Hepatocyte (in vitro differentiated cells): ENCODE results near the gene ST3GAL2. TPM values are rescaled to one million over a fixed set of nuclear protein-coding genes. Genes with fewer than 3 reads are reported as not detected.
A peak's percentile ranks its signal among the peaks of the same experiment; 100 is the strongest.

Source experiments
- DNase-seq: peaks from one replicate; pipeline ENCODE4 v3.0.0-alpha.2; 2016; ENCODE audit warnings: low spot score
- H2AFZ ChIP-seq: fragments of 200-600 bp; sonication (generic); 2 replicates; pipeline ENCODE4 v1.6.0; 2016; ENCODE audit warnings: antibody characterized with exemption, mild to moderate bottlenecking
- H3K27ac ChIP-seq: fragments of 200-600 bp; sonication (generic); 2 replicates; pipeline ENCODE4 v1.5.1; 2016; ENCODE audit warnings: mild to moderate bottlenecking
- H3K27me3 ChIP-seq: fragments of 200-600 bp; sonication (generic); 2 replicates; pipeline ENCODE4 v1.6.1; 2016
- H3K36me3 ChIP-seq: fragments of 200-600 bp; sonication (generic); replicated peaks from 2 replicates; pipeline ENCODE4 v1.5.1; 2016; ENCODE audit warnings: low read depth; ENCODE audit not compliant: insufficient read depth
- H3K4me1 ChIP-seq: fragments of 200-600 bp; sonication (generic); 2 replicates; pipeline ENCODE4 v1.5.1; 2016; ENCODE audit warnings: mild to moderate bottlenecking, moderate library complexity; ENCODE audit not compliant: insufficient read depth
- H3K4me2 ChIP-seq: fragments of 200-600 bp; sonication (generic); 2 replicates; pipeline ENCODE4 v1.6.0; 2016
- H3K4me3 ChIP-seq: fragments of 200-600 bp; sonication (generic); 2 replicates; pipeline ENCODE4 v1.5.1; 2016; ENCODE audit warnings: mild to moderate bottlenecking
- H3K79me2 ChIP-seq: fragments of 200-600 bp; sonication (generic); 2 replicates; pipeline ENCODE4 v1.6.0; 2017; ENCODE audit warnings: mild to moderate bottlenecking
- H3K9me2 ChIP-seq: fragments of 200-600 bp; sonication (generic); replicated peaks from 2 replicates; pipeline ENCODE4 v1.6.0; 2017; ENCODE audit warnings: mild to moderate bottlenecking; ENCODE audit not compliant: insufficient read depth
- H3K9me3 ChIP-seq: fragments of 200-600 bp; sonication (generic); 2 replicates; pipeline ENCODE4 v1.5.1; 2016; ENCODE audit warnings: low read depth, mild to moderate bottlenecking
- H4K20me1 ChIP-seq: fragments of 200-600 bp; sonication (generic); 2 replicates; pipeline ENCODE4 v1.6.0; 2016; ENCODE audit warnings: mild to moderate bottlenecking; ENCODE audit not compliant: insufficient read depth, poor library complexity, severe bottlenecking
- EZH2 ChIP-seq: fragments of 200-600 bp; sonication (generic); IDR thresholded peaks from 2 replicates; pipeline ENCODE4 v1.6.1; 2016; ENCODE audit warnings: antibody characterized with exemption, mild to moderate bottlenecking, borderline replicate concordance
- EZH2phosphoT487 ChIP-seq: fragments of 200-600 bp; sonication (generic); IDR thresholded peaks from one replicate; pipeline ENCODE4 v1.6.1; 2018; ENCODE audit warnings: antibody characterized with exemption, mild to moderate bottlenecking, low read depth, moderate library complexity; ENCODE audit not compliant: unreplicated experiment, severe bottlenecking
- whole genome bisulfite sequencing: methylation state at CpG from one replicate; pipeline ENCODE4 v1.1.6; 2016; ENCODE audit warnings: low lambda C conversion rate; ENCODE audit errors: missing lambda C conversion rate; 5-methylcytosine and 5-hydroxymethylcytosine counted together
- polyA plus RNA-seq: library from polyadenylated mRNA; unstranded; fragments of >200 nt; fragmentation: Nextera tagmentation; extraction: Ambion mirVana; gene quantifications from 2 replicates; pipeline ENCODE4 v1.2.1, GENCODE V29; 2016
- total RNA-seq: library from RNA; depleted of rRNA; stranded (reverse); fragments of >200 nt; gene quantifications from 2 replicates; pipeline ENCODE4 v1.2.3, GENCODE V29; 2014
- TF ChIP-seq, protein P1 (sequence below): fragments of 200-600 bp; sonication (generic); IDR thresholded peaks from 2 replicates; pipeline ENCODE4 v1.5.1; 2016; ENCODE audit warnings: antibody characterized with exemption, mild to moderate bottlenecking; ENCODE audit not compliant: poor library complexity

Gene ST3GAL2
- total and polyA plus RNA-seq, 2 experiments from 2014 or later: 25.6 to 29.2 TPM

DNA sequence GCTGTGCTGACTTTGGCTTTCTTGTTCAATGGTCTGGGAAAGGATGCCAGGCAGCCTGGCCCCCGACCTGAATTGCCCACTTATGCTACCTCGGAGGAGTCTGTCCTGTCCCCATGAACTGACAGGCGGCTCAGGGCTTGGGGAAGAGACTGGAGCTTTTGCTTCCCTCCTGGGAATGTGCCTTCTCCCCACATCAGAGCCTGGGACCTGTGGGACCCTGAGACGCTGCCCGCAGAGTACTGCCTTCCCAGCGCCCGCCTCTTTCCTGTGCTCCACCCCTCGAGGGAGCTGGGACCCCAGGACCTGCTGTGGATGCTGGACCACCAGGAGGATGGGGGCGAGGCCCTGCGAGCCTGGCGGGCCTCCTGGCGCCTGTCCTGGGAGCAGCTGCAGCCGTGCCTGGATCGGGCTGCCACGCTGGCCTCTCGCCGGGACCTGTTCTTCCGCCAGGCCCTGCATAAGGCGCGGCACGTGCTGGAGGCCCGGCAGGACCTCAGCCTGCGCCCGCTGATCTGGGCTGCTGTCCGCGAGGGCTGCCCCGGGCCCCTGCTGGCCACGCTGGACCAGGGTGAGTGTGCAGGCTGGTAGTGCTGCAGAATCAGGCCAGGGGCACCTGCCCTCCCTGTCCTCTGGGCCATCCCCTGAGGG lies 34.0 kb upstream of the ST3GAL2 start:
- H3K4me1 ChIP-seq: peaks cover 3% of the 10 kb centered on the region
- no peaks in the 10 kb centered on the region for H3K9me2 ChIP-seq
- H3K9me3 ChIP-seq: no peaks in the 10 kb centered on the region
- H3K36me3 ChIP-seq: no peaks in the 10 kb centered on the region
- no peaks in the 10 kb centered on the region for H3K79me2 ChIP-seq
- H3K4me3 ChIP-seq: no peak overlapping the region
- 93% methylated on average over 28 of the region's 28 CpGs for WGBS
- no peak overlapping the region for H3K27ac ChIP-seq
- no peak for DNase-seq
- no peak for TF ChIP-seq EZH2
- TF ChIP-seq, protein P1, sequence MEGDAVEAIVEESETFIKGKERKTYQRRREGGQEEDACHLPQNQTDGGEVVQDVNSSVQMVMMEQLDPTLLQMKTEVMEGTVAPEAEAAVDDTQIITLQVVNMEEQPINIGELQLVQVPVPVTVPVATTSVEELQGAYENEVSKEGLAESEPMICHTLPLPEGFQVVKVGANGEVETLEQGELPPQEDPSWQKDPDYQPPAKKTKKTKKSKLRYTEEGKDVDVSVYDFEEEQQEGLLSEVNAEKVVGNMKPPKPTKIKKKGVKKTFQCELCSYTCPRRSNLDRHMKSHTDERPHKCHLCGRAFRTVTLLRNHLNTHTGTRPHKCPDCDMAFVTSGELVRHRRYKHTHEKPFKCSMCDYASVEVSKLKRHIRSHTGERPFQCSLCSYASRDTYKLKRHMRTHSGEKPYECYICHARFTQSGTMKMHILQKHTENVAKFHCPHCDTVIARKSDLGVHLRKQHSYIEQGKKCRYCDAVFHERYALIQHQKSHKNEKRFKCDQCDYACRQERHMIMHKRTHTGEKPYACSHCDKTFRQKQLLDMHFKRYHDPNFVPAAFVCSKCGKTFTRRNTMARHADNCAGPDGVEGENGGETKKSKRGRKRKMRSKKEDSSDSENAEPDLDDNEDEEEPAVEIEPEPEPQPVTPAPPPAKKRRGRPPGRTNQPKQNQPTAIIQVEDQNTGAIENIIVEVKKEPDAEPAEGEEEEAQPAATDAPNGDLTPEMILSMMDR: no peak
- no peak for TF ChIP-seq EZH2phosphoT487
- H3K27me3 ChIP-seq: no peaks in the 10 kb centered on the region
- H3K4me2 ChIP-seq: no peak overlapping the region
- H4K20me1 ChIP-seq: no peaks in the 10 kb centered on the region
- H2AFZ ChIP-seq: no peak overlapping the region

DNA sequence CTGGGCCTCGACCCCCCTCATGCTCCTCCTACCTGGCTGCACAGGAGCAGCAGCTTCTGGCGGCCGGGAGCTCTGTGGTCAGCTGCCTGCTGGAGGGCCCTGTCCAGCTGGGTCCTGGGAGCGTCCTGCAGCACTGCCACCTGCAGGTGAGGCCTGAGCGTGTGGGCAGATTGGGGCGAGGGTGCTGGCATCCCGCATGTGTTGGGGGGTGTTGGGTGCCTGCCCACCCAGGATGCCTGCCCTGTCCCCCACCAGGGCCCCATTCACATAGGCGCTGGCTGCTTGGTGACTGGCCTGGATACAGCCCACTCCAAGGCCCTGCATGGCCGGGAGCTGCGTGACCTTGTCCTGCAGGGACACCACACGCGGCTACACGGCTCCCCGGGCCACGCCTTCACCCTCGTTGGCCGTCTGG lies 32.0 kb upstream of the ST3GAL2 start:
- H3K27ac ChIP-seq: no peak overlapping the region
- H3K4me1 ChIP-seq: no peaks in the 10 kb centered on the region
- 74% methylated on average over 17 of the region's 17 CpGs for WGBS
- H3K9me2 ChIP-seq: no peaks in the 10 kb centered on the region
- no peak for TF ChIP-seq EZH2phosphoT487
- TF ChIP-seq, protein P1: peak; percentile 50
- no peak for TF ChIP-seq EZH2
- no peak overlapping the region for H3K4me2 ChIP-seq
- no peak overlapping the region for H2AFZ ChIP-seq
- peak; percentile 60 for DNase-seq
- H3K9me3 ChIP-seq: no peaks in the 10 kb centered on the region
- no peaks in the 10 kb centered on the region for H3K36me3 ChIP-seq
- H3K79me2 ChIP-seq: no peaks in the 10 kb centered on the region
- H3K27me3 ChIP-seq: no peaks in the 10 kb centered on the region
- no peak overlapping the region for H3K4me3 ChIP-seq
- no peaks in the 10 kb centered on the region for H4K20me1 ChIP-seq

DNA sequence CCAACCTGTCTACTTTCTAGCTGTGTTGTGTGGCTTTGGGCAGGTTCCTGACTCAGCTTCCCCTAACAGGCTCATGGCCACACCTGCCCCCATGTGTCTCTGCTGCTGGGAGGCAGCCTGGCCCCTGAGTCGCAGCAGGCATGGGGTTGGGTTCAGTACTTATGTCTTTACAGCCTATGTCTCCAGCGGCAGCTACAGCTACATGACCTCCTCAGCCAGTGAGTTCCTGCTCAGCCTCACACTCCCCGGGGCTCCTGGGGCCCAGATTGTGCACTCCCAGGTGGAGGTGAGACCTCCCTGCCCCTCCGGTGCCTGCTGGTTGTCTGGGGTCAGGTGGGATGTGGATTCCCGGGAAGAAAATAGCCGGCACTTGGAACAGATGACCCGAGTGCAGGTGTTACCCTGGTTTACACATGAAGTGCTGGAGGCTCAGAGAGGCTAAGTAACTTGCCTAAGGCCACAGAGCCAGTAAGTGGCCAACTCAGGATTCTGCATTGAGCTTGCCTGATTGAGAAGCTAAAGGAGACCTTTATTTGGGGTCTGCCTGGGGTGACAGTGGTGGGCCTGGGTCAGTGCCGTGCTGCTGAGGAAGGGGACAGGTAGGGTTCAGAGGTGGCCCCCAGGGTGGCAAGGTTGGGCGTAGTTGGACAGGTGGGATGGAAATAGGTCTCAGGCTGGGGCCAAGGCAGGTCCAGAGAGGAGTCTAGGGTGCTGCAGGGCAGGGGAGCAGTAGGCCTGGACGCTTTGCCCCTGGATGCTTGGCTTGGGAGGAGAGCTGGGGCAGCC lies 31.4 kb upstream of the ST3GAL2 start:
- no peaks in the 10 kb centered on the region for H3K9me3 ChIP-seq
- no peaks in the 10 kb centered on the region for H3K36me3 ChIP-seq
- H3K79me2 ChIP-seq: no peaks in the 10 kb centered on the region
- no peak overlapping the region for H3K27ac ChIP-seq
- DNase-seq: no peak
- no peaks in the 10 kb centered on the region for H3K9me2 ChIP-seq
- no peak overlapping the region for H2AFZ ChIP-seq
- no peaks in the 10 kb centered on the region for H4K20me1 ChIP-seq
- H3K4me1 ChIP-seq: no peaks in the 10 kb centered on the region
- H3K4me2 ChIP-seq: no peak overlapping the region
- 90% methylated on average over 10 of the region's 10 CpGs for WGBS
- no peak overlapping the region for H3K4me3 ChIP-seq
- H3K27me3 ChIP-seq: no peaks in the 10 kb centered on the region
- TF ChIP-seq EZH2 (no peak), EZH2phosphoT487 (no peak)
- TF ChIP-seq, protein P1: no peak
